Gastroesophageal sphincter (tissue), 3 donors: Measurements from ENCODE around the gene SLC9A5.

Experiments used
- CTCF ChIP-seq, 4 experiments: fragments of 200-600 bp in 2 of 4; fragments of 450-650 bp in 2 of 4; sonication (generic) in 1 of 4; IDR thresholded peaks; one replicate each; pipeline ENCODE4 v1.5.1; 2017 to 2019; ENCODE audit warnings: antibody characterized with exemption in 4 of 4, mild to moderate bottlenecking in 2 of 4, moderate library complexity in 2 of 4
- EP300 ChIP-seq: sonication (generic); formaldehyde crosslinking; IDR thresholded peaks from one replicate; pipeline ENCODE4 v1.6.1; 2017; ENCODE audit warnings: antibody characterized with exemption, mild to moderate bottlenecking
- POLR2A ChIP-seq, 2 donors: fragments of 450-650 bp; IDR thresholded peaks; one replicate each; pipeline ENCODE4 v1.6.1; 2017; ENCODE audit warnings: antibody characterized with exemption in 2 of 2, mild to moderate bottlenecking in 2 of 2, moderate library complexity in 1 of 2

GRCh38 chr16:67287960-67288359 lies 39.2 kb downstream of the SLC9A5 start:
- no peak for TF ChIP-seq CTCF (IDR thresholded peaks at IDR 0.05)
- no peak for TF ChIP-seq POLR2A (IDR thresholded peaks at IDR 0.05)
- TF ChIP-seq EP300, result no peak
